NCI-H1048 (cell line): Measurements from ENCODE around the gene CDK5RAP2.

Experiments
- DNase-seq: peaks from one replicate; lab custom pipeline; 2025; lab: John Stamatoyannopoulos, UW

CDK5RAP2 gene

DNA sequence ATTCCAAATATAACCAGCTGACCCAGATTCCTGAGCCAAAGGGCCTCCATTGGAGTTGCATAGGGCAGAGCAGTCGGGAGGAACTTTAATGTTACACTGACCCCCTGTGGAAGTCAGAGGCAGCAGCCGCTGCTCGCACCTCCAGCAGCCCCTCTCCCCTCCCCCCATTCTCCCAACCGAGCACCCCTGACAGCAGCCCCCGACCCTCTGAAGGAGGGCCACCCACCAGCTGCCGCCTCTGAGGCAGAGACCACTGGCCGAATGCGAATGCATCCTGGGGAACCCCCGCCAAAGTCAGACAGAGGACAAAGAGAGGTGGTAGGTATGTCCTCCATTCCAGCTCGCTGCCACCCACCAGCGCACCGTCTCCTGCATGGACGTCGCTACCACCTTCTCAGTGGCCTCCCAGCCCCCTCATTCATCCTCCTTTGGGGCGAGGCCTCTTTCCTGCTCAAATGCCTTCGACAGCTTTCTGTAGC lies 231.0 kb downstream of the CDK5RAP2 start:
- DNase-seq: no peak

DNA sequence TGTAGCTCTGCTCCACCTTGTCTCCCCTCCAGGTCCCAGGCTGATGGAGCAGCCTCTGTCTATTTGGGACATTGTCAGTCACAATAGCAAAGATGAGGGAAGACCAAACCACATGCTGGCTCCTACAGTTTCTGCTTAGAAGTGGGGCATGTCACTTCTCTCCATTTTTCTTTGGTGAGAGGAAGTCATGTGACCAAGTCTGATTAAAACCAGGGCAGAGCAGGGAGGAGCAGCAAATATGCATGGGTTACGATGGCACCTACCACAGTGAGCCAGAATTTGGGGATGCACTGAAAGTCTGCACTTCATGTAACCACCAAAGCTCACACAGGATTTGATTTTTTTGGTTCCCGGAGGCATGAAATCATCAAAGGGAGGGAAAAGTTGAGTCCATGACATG lies 234.6 kb downstream of the CDK5RAP2 start:
- no peak for DNase-seq

DNA sequence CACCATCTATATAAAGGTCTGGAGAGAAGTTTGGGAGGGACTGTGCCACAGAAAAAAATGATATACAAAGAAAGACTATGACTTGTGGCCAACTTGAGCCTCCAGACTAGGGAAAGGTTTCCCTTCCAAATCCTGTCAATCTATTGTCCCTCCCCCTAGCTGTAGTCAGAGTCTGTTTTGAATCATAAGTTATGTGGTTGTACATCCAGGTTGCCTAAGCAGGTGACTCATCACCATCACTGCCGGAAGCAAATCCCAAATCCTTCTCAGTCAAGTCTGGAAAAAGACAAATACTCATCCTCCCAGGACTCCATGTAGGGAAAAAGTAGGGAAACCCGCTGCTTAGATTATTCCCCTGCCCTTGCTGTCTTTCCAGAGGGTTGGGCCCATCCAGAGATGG lies 235.7 kb downstream of the CDK5RAP2 start:
- no peak for DNase-seq

DNA sequence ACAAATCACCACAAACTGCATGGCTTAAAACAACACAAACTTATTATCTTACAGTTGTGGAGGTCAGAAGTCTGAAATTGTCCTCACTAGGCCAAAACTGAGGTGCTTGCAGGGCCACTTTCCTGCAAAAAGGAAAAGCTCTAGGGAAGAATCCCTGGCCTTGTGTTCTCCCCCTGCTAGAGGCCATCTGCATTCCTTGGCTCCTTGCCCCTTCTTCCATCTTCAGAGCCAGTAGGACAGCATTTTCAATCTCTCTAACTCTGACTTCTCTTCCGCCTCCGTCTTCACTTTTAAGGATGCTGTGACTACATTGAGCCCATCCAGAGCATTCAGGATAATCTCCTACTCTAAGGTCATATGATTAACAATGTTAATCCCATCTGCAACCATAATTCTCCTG lies 236.6 kb downstream of the CDK5RAP2 start:
- no peak for DNase-seq
